K562 (cell line): ENCODE measurements around the gene SLC8A2. TPM values are rescaled to one million over a fixed set of nuclear protein-coding genes. Genes with fewer than 3 reads are reported as not detected.

Source experiments
- CBX1 ChIP-seq: sonication (generic); IDR thresholded peaks from 2 replicates; pipeline ENCODE4 v1.6.1; 2016; ENCODE audit warnings: antibody characterized with exemption, low read depth, mild to moderate bottlenecking
- HCFC1 ChIP-seq: IDR thresholded peaks from 2 replicates; pipeline ENCODE4 v1.6.1; 2012; ENCODE audit warnings: low read depth, low read length, improper control_type of control experiment
- ID3 ChIP-seq, 2 experiments: fragments of 250-450 bp in 1 of 2; fragments of 450-650 bp in 1 of 2; sonication (Bioruptor Pico) in 1 of 2; IDR thresholded peaks; 2 replicates each; pipeline versions ENCODE4 v1.6.1 to v1.8.0; 2016 to 2021; ENCODE audit warnings: mild to moderate bottlenecking in 2 of 2, moderate library complexity in 2 of 2, missing compliant biosample characterization in 1 of 2, missing genetic modification characterization in 1 of 2
- JUNB ChIP-seq: fragments of 450-650 bp; formaldehyde crosslinking; conservative IDR thresholded peaks from 2 replicates; pipeline ENCODE4 v1.4.0; 2020; ENCODE audit warnings: mild to moderate bottlenecking
- JUND ChIP-seq, 2 experiments: IDR thresholded peaks; 2 replicates in 1 of 2; 3 replicates in 1 of 2; pipeline ENCODE4 v1.6.1; 2011; ENCODE audit warnings: borderline replicate concordance in 2 of 2, low read depth in 2 of 2, low read length in 2 of 2, improper control_type of control experiment in 1 of 2, missing biosample characterization in 1 of 2, missing genetic modification characterization in 1 of 2, missing genetic modification reagents in 1 of 2
- MAX ChIP-seq: sonication (generic); formaldehyde crosslinking; IDR thresholded peaks from 2 replicates; pipeline ENCODE4 v1.9.0; 2022; ENCODE audit warnings: mild to moderate bottlenecking, missing genetic modification reagents
- PHF8 ChIP-seq: fragments of 200-600 bp; sonication (generic); IDR thresholded peaks from 2 replicates; pipeline ENCODE4 v1.6.1; 2012; ENCODE audit warnings: mixed run types, mild to moderate bottlenecking, inconsistent platforms, low read length, moderate library complexity, borderline replicate concordance
- SMARCA5 ChIP-seq: fragments of 450-650 bp; IDR thresholded peaks from 2 replicates; pipeline ENCODE4 v1.6.1; 2016
- SMARCE1 ChIP-seq: fragments of 450-650 bp; IDR thresholded peaks from 2 replicates; pipeline ENCODE4 v1.7.1; 2016; ENCODE audit warnings: mild to moderate bottlenecking
- ZBTB40 ChIP-seq, 2 experiments: fragments of 450-650 bp in 1 of 2; sonication (generic) in 1 of 2; formaldehyde crosslinking in 1 of 2; IDR thresholded peaks; 2 replicates each; pipeline versions ENCODE4 v1.7.1 to v1.9.0; 2016 to 2022; ENCODE audit warnings: inconsistent platforms in 1 of 2, mild to moderate bottlenecking in 1 of 2, missing genetic modification reagents in 1 of 2
- ZNF436 ChIP-seq: fragments of 250-450, 450-650 bp; sonication (Bioruptor Pico); formaldehyde crosslinking; IDR thresholded peaks from 2 replicates; pipeline ENCODE4 v1.7.0; 2020; ENCODE audit warnings: mild to moderate bottlenecking
- ZNF717 ChIP-seq: fragments of 250-450 bp; sonication (Bioruptor Pico); IDR thresholded peaks from 2 replicates; pipeline ENCODE4 v1.5.0; 2021
- ZNF766 ChIP-seq: fragments of 200-800 bp; sonication (Bioruptor generic); conservative IDR thresholded peaks from 2 replicates; pipeline ENCODE4 v1.6.1; 2016; ENCODE audit warnings: missing genetic modification characterization, missing compliant biosample characterization
- polyA plus RNA-seq, 8 experiments: library from polyadenylated mRNA; depleted of rRNA in 4 of 8; stranded (reverse) in 5 of 8; unstranded in 3 of 8; fragments of >200 nt; fragmentation: Nextera tagmentation in 2 of 8; fragmentation: Illumina TruSeq in 1 of 8; extraction: Ambion mirVana in 2 of 8; extraction: Trizol in 1 of 8; gene quantifications; 2 replicates each; pipeline versions ENCODE4 v1.2.1 to v1.2.3, GENCODE V29; 2011 to 2014; ENCODE audit warnings: inconsistent platforms in 1 of 8, missing spikeins in 1 of 8
- total RNA-seq, 7 experiments: library from RNA; depleted of rRNA in 6 of 7; stranded (reverse); fragments of >200 nt in 6 of 7; fragmentation: Illumina TruSeq in 2 of 7; extraction: Trizol in 2 of 7; gene quantifications; 2 replicates each; pipeline versions ENCODE4 v1.2.1 to v1.2.3, GENCODE V29; 2011 to 2021; ENCODE audit warnings: low replicate concordance in 1 of 7
- TF ChIP-seq, protein P1 (sequence below): fragments of 450-650 bp; IDR thresholded peaks from 2 replicates; pipeline ENCODE4 v1.6.1; 2016; ENCODE audit warnings: borderline replicate concordance

SLC8A2 gene
- total and polyA plus RNA-seq, 9 of the 15 experiments (the other 6 are each of a cell fraction or from before 2014, with no cell fraction given), result 0.07 to 0.66 (median 0.24) TPM; not detected in 3

DNA sequence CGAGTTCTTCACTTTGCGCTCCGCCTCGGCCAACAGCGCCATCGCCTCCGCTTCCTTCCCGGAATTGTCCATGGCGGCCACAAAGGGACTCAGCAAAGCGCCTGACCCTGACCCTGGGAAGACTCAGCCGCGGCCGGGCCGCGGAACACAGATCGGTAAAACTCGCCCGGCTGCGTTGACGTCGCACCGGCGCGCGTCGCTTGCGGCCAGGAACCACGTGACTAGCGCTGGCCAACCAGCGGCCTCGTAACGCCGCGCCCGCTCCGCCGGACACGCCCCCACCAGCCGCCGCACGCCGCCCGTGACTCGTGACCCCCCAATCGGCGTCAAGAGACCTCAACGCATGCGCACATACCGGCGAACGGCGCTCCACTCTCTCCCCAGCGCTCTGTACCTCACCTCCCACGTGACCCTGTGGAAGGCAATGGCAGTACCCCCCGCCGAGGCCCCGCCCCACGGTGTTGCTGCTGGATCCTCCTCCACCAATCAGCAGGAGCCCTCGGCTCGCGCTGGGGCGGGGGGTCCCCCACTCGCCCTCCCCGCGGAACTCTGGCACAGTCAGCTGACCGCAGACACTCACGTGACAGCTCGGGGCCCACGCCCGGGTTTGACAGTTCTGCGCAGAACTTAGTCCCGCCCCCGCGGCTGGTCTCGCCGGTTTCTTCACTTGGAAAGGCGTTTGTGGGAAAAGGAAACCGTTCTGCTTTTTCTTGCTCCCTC, 43.3 kb upstream of the SLC8A2 start, which contains the start of gene NAPA (continued):
- TF ChIP-seq ZBTB40 (IDR thresholded peaks at IDR 0.05), result no peak
- TF ChIP-seq ZBTB40 (CRISPR knock-in tag; IDR thresholded peaks at IDR 0.05), result no peak
- TF ChIP-seq ZNF717, result no peak
- TF ChIP-seq SMARCE1, result no peak
- TF ChIP-seq, protein P1, sequence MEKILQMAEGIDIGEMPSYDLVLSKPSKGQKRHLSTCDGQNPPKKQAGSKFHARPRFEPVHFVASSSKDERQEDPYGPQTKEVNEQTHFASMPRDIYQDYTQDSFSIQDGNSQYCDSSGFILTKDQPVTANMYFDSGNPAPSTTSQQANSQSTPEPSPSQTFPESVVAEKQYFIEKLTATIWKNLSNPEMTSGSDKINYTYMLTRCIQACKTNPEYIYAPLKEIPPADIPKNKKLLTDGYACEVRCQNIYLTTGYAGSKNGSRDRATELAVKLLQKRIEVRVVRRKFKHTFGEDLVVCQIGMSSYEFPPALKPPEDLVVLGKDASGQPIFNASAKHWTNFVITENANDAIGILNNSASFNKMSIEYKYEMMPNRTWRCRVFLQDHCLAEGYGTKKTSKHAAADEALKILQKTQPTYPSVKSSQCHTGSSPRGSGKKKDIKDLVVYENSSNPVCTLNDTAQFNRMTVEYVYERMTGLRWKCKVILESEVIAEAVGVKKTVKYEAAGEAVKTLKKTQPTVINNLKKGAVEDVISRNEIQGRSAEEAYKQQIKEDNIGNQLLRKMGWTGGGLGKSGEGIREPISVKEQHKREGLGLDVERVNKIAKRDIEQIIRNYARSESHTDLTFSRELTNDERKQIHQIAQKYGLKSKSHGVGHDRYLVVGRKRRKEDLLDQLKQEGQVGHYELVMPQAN, result peak; percentile 95
- TF ChIP-seq CBX1, result no peak; the same call in none of the 2 replicates
- TF ChIP-seq PHF8, result peak; percentile 84; the same call in 1 of the 2 replicates
- TF ChIP-seq JUND (IDR thresholded peaks at IDR 0.05; ENCODE audit: borderline replicate concordance, low read depth, low read length), result peak; percentile 60
- no peak; the same call in 2 of the 3 replicates for TF ChIP-seq JUND (tag; IDR thresholded peaks at IDR 0.05; ENCODE audit: borderline replicate concordance, low read depth, low read length)
- TF ChIP-seq HCFC1, result peak; percentile 62; the same call in 1 of the 2 replicates
- no peak for TF ChIP-seq JUNB (CRISPR knock-in tag)
- peak; percentile 92 for TF ChIP-seq MAX (CRISPR knock-in tag)
- no peak for TF ChIP-seq ZNF436 (CRISPR knock-in tag)
- peak; percentile 98 for TF ChIP-seq ZNF766 (CRISPR knock-in tag)
- TF ChIP-seq SMARCA5, result no peak
- TF ChIP-seq ID3 (CRISPR knock-in tag; IDR thresholded peaks at IDR 0.05), result no peak
- TF ChIP-seq ID3 (tag; IDR thresholded peaks at IDR 0.05), result no peak
